ENCODE data around the gene KRT40. TPM values are rescaled to one million over a fixed set of nuclear protein-coding genes. Genes with fewer than 3 reads are reported as not detected.

Gene KRT40
- total RNA-seq, 1 experiment from 2014 or later, result not detected

DNA sequence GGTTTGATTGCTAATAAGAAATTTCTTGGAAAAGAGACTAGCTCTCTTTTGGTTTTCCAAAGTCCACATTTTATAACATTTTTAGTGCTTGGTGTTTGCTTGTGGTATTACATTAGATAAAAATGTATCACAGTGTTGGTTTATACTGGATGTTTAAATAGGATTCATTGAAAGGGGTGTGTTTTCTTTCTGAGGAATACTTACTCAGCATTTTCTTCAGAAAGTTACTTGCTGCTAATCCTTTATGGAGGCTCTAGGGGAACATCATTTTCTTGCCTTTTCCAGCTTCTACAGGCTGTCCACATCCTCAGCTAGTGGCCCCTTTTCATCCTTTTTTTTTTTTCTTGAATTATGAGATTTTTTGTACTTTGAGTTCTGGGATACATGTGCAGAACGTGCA, 16.5 kb downstream of the KRT40 start:
- ATAC-seq (no peak), DNase-seq (ENCODE audit: low read depth, low spot score) (no peak)
- H3K27me3 ChIP-seq (ENCODE audit: control insufficient read depth, insufficient read depth, low read length), result no peaks in the 10 kb centered on the region
- no peak for TF ChIP-seq POLR2AphosphoS5 (IDR thresholded peaks at IDR 0.05; ENCODE audit: low read depth, low read length)
- TF ChIP-seq TCF7L2 (IDR thresholded peaks at IDR 0.05; ENCODE audit: low read depth, low read length), result no peak
- no peak for TF ChIP-seq CTCF (IDR thresholded peaks at IDR 0.05)
- no peak for TF ChIP-seq SIN3A (IDR thresholded peaks at IDR 0.05; ENCODE audit: borderline replicate concordance, insufficient read depth, low read depth, low read length)
- H3K9me3 ChIP-seq (ENCODE audit: control insufficient read depth, insufficient read depth, low read depth, low read length), result no peaks in the 10 kb centered on the region
- in situ Hi-C loops (cut with HindIII; ENCODE audit: low pct_unique_long_range_greater_than_20kb, low sequenced_read_pairs), result no loop called here
- CTCF ChIA-PET, result no interaction called here
- POLR2A ChIA-PET, result interaction anchor here (0.6 kb wide), 1 partner anchor 261 kb away, joined by 3 read pairs; no protein-coding TSS in a partner anchor
- H3K4me3 ChIP-seq (ENCODE audit: low read depth in 2 of 2, low read length in 2 of 2), result no peak overlapping the region
- no peaks in the 10 kb centered on the region for H3K4me1 ChIP-seq (ENCODE audit: control insufficient read depth, insufficient read depth, low read length)
- H3K27ac ChIP-seq (ENCODE audit: low read length), result no peak overlapping the region
- no peaks in the 10 kb centered on the region for H3K36me3 ChIP-seq (ENCODE audit: control insufficient read depth, insufficient read depth, low read length)
- intact Hi-C loops (cut with micrococcal nuclease; ENCODE audit: unreplicated experiment), result no loop called here
- BruUV-seq (replicated peaks), result no TSS peak

DNA sequence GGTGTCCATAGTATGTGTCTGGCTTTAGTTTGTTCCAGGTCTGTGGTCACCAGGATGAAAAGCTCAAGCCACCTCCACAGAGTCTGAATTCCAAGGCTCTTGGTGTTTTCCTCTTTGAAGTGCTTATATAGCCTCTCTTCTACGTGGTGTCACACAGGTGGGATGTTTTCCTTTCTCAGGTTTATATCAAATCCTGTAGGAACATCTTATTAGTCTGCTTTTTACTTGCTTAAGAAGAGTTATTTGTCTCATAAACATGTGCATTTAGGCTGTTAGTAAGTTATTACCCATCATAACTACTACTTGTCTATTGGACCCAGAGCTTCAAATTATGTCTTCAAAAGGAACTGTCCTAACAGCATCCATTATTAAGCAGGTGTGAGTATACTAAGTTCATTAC, 17.3 kb downstream of the KRT40 start, which contains the start of gene KRT39:
Gene KRT39 (minus strand): TSS at position 101 of the 400 bp plus-strand sequence. CDS start 92 bp downstream, at position 9.
- Histone ChIP-seq H3K4me1 (ENCODE audit: control insufficient read depth, insufficient read depth, low read length) (no peaks in the 10 kb centered on the region), H3K27ac (ENCODE audit: low read length) (no peak within 1 kb of the TSS), H3K4me3 (ENCODE audit: low read depth in 2 of 2, low read length in 2 of 2) (no peak within 1 kb of the TSS), H3K9me3 (ENCODE audit: control insufficient read depth, insufficient read depth, low read depth, low read length) (no peaks in the 10 kb centered on the region), H3K27me3 (ENCODE audit: control insufficient read depth, insufficient read depth, low read length) (no peaks in the 10 kb centered on the region), H3K36me3 (ENCODE audit: control insufficient read depth, insufficient read depth, low read length) (no peaks in the 10 kb centered on the region)
- DNase-seq (ENCODE audit: low read depth, low spot score) (no peak), ATAC-seq (no peak)
- no peak for TF ChIP-seq SIN3A (IDR thresholded peaks at IDR 0.05; ENCODE audit: borderline replicate concordance, insufficient read depth, low read depth, low read length)
- no peak for TF ChIP-seq TCF7L2 (IDR thresholded peaks at IDR 0.05; ENCODE audit: low read depth, low read length)
- TF ChIP-seq, protein P1, sequence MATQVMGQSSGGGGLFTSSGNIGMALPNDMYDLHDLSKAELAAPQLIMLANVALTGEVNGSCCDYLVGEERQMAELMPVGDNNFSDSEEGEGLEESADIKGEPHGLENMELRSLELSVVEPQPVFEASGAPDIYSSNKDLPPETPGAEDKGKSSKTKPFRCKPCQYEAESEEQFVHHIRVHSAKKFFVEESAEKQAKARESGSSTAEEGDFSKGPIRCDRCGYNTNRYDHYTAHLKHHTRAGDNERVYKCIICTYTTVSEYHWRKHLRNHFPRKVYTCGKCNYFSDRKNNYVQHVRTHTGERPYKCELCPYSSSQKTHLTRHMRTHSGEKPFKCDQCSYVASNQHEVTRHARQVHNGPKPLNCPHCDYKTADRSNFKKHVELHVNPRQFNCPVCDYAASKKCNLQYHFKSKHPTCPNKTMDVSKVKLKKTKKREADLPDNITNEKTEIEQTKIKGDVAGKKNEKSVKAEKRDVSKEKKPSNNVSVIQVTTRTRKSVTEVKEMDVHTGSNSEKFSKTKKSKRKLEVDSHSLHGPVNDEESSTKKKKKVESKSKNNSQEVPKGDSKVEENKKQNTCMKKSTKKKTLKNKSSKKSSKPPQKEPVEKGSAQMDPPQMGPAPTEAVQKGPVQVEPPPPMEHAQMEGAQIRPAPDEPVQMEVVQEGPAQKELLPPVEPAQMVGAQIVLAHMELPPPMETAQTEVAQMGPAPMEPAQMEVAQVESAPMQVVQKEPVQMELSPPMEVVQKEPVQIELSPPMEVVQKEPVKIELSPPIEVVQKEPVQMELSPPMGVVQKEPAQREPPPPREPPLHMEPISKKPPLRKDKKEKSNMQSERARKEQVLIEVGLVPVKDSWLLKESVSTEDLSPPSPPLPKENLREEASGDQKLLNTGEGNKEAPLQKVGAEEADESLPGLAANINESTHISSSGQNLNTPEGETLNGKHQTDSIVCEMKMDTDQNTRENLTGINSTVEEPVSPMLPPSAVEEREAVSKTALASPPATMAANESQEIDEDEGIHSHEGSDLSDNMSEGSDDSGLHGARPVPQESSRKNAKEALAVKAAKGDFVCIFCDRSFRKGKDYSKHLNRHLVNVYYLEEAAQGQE (IDR thresholded peaks at IDR 0.05; ENCODE audit: insufficient read depth in 1 of 2, low read depth in 2 of 2, low read length in 1 of 2), result no peak
- no peak for TF ChIP-seq CTCF (IDR thresholded peaks at IDR 0.05)
- TF ChIP-seq POLR2AphosphoS5 (IDR thresholded peaks at IDR 0.05; ENCODE audit: low read depth, low read length), result no peak
- ChIA-PET POLR2A (interaction anchor here (0.6 kb wide), 1 partner anchor 261 kb away, joined by 3 read pairs; no protein-coding TSS in a partner anchor), CTCF (no interaction called here)
- intact Hi-C loops (cut with micrococcal nuclease; ENCODE audit: unreplicated experiment), result no loop called here
- in situ Hi-C loops (cut with HindIII; ENCODE audit: low pct_unique_long_range_greater_than_20kb, low sequenced_read_pairs), result no loop called here
- no TSS peak for BruUV-seq (replicated peaks)
